ENCODE measurements around the gene TTC39C. TPM values are rescaled to one million over a fixed set of nuclear protein-coding genes. Genes with fewer than 3 reads are reported as not detected.

Gene TTC39C
- total and polyA plus RNA-seq, 2 of the 8 experiments (the other 6 are each of a cell fraction or from before 2014, with no cell fraction given) = 8.1 to 79.1 TPM

DNA sequence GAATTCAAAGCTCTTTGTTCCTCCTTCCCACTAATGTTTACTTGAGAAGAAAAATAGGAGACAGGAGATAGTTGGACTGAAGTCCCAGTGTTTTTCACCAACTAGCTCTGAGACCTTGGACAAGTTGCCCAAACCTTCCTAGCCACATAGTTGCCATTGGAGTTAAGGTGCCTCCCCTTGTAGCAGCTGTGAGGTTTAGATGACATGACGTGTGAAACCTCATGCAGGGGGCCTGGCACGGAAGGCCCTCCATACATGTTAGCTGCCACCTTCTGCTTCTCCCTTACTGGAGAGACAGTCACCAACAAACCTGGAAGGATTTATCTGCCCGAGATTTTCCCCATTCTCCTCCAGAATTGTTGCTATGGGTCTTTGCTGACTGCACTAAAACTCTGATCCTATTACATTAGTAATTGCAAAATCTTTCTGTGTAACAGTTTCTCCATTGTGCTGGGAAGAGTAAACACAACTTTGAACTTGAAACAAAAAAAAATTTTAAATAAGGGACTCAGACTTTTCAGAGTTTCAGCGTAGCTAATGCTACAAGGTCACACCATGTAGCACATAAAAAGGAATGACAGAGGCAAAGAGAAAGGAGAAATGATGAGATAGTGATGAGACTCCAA is 100.5 kb downstream of the TTC39C start (continued):
- TF ChIP-seq NANOG (IDR thresholded peaks at IDR 0.05; ENCODE audit: insufficient read depth, low read depth, low read length, poor library complexity, severe bottlenecking) = no peak

Data from H1 (cell line).